H1 (cell line): Measurements from ENCODE around the gene ASCL5.

ENCODE experiments used
- BACH1 ChIP-seq: IDR thresholded peaks from 2 replicates; pipeline ENCODE4 v1.6.1; 2012; ENCODE audit warnings: low read length, improper control_type of control experiment
- CTCF ChIP-seq, 3 experiments: IDR thresholded peaks; 1 replicate in 2 of 3; 2 replicates in 1 of 3; pipeline versions ENCODE4 v1.5.1 to v1.6.1; 2011; ENCODE audit warnings: low read length in 3 of 3, mild to moderate bottlenecking in 3 of 3, inconsistent platforms in 2 of 3, low read depth in 1 of 3, moderate library complexity in 1 of 3; ENCODE audit not compliant: insufficient read depth in 1 of 3; ENCODE audit errors: control extremely low read depth in 1 of 3
- EGR1 ChIP-seq: IDR thresholded peaks from 2 replicates; pipeline ENCODE4 v1.6.1; 2011; ENCODE audit warnings: low read depth, low read length, borderline replicate concordance
- EP300 ChIP-seq, 2 experiments: IDR thresholded peaks; 1 replicate in 1 of 2; 2 replicates in 1 of 2; pipeline ENCODE4 v1.6.1; 2011 to 2012; ENCODE audit warnings: low read depth in 2 of 2, low read length in 2 of 2, mild to moderate bottlenecking in 2 of 2, borderline replicate concordance in 1 of 2, inconsistent platforms in 1 of 2, moderate library complexity in 1 of 2
- HDAC2 ChIP-seq, 2 experiments: fragments of 300-600 bp in 1 of 2; sonication (generic) in 1 of 2; IDR thresholded peaks; 2 replicates each; pipeline ENCODE4 v1.6.1; 2011 to 2012; ENCODE audit warnings: low read depth in 2 of 2, low read length in 2 of 2, mild to moderate bottlenecking in 2 of 2, moderate library complexity in 2 of 2, borderline replicate concordance in 1 of 2, inconsistent platforms in 1 of 2
- POLR2A ChIP-seq, 2 experiments: IDR thresholded peaks; 1 replicate in 1 of 2; 2 replicates in 1 of 2; pipeline ENCODE4 v1.6.1; 2011; ENCODE audit warnings: low read depth in 2 of 2, low read length in 2 of 2, mild to moderate bottlenecking in 2 of 2; ENCODE audit errors: control extremely low read depth in 1 of 2
- POLR2AphosphoS5 ChIP-seq: IDR thresholded peaks from 2 replicates; pipeline ENCODE4 v1.6.1; 2011; ENCODE audit warnings: low read depth, low read length
- SIRT6 ChIP-seq: IDR thresholded peaks from one replicate; pipeline ENCODE4 v1.7.1; 2012; ENCODE audit warnings: low read length, inconsistent platforms
- TAF1 ChIP-seq: IDR thresholded peaks from 2 replicates; pipeline ENCODE4 v1.6.1; 2011; ENCODE audit warnings: mild to moderate bottlenecking, low read depth, low read length

- TF ChIP-seq EGR1 (no peak), EP300 (IDR thresholded peaks at IDR 0.05; ENCODE audit: borderline replicate concordance in 1 of 2, low read depth in 2 of 2, low read length in 2 of 2) (no peak), POLR2AphosphoS5 (no peak), HDAC2 (IDR thresholded peaks at IDR 0.05; ENCODE audit: borderline replicate concordance in 1 of 2, low read depth in 2 of 2, low read length in 2 of 2) (no peak), CTCF (IDR thresholded peaks at IDR 0.05; ENCODE audit: control extremely low read depth in 1 of 3, insufficient read depth in 1 of 3, low read depth in 1 of 3, low read length in 3 of 3) (no peak), SIRT6 (no peak), POLR2A (IDR thresholded peaks at IDR 0.05; ENCODE audit: control extremely low read depth in 1 of 2, low read depth in 2 of 2, low read length in 2 of 2) (no peak), BACH1 (no peak), TAF1 (no peak)
These were observed 27.8 kb downstream of the ASCL5 start for GRCh38 chr1:201098992-201099677.
